D721Med (cell line): ENCODE data around the gene FREM3.
A peak's percentile ranks its signal among the peaks of the same experiment; 100 is the strongest.
"Not testable (repeated sequence)": the region's sequence is repeated elsewhere in the genome, so short reads cannot be mapped to it uniquely, and the experiment has no call there.

Experiments used
- DNase-seq: peaks from one replicate; pipeline ENCODE4 v3.0.0; 2011; ENCODE audit warnings: low spot score; ENCODE audit not compliant: insufficient read length
- FAIRE-seq: peaks from 2 replicates; lab custom pipeline; 2011; peaks lifted over from hg19 to GRCh38; lab: Jason Lieb, UNC
- CTCF ChIP-seq: IDR thresholded peaks from 2 replicates; pipeline ENCODE4 v1.5.1; 2012; ENCODE audit warnings: mild to moderate bottlenecking, control low read depth; ENCODE audit not compliant: insufficient read depth; ENCODE audit errors: missing control alignments

Gene FREM3

GRCh38 chr4:143538979-143539669 lies 161.4 kb downstream of the FREM3 start:
- no peak for TF ChIP-seq CTCF
- no peak for DNase-seq
- FAIRE-seq: no peak

GRCh38 chr4:143531788-143532491 lies 168.5 kb downstream of the FREM3 start:
- no peak for FAIRE-seq

GRCh38 chr4:143531380-143531779 lies 169.1 kb downstream of the FREM3 start:
- peak; percentile 33 for TF ChIP-seq CTCF
- FAIRE-seq: no peak
- DNase-seq: no peak

More at GRCh38 chr4:143531788-143532491, 168.5 kb downstream of the FREM3 start:
- DNase-seq: no peak
- no peak for TF ChIP-seq CTCF

- FAIRE-seq, DNase-seq: not testable (repeated sequence)
Measured at GRCh38 chr4:143528046-143528445, 172.4 kb downstream of the FREM3 start.
